ENCODE measurements around the gene KCNJ18. TPM values are rescaled to one million over a fixed set of nuclear protein-coding genes. Genes with fewer than 3 reads are reported as not detected.

Gene KCNJ18
- total RNA-seq (2022; extraction: Qiagen RNA extraction; ENCODE audit: low read depth), result not detected in 5 replicates

DNA sequence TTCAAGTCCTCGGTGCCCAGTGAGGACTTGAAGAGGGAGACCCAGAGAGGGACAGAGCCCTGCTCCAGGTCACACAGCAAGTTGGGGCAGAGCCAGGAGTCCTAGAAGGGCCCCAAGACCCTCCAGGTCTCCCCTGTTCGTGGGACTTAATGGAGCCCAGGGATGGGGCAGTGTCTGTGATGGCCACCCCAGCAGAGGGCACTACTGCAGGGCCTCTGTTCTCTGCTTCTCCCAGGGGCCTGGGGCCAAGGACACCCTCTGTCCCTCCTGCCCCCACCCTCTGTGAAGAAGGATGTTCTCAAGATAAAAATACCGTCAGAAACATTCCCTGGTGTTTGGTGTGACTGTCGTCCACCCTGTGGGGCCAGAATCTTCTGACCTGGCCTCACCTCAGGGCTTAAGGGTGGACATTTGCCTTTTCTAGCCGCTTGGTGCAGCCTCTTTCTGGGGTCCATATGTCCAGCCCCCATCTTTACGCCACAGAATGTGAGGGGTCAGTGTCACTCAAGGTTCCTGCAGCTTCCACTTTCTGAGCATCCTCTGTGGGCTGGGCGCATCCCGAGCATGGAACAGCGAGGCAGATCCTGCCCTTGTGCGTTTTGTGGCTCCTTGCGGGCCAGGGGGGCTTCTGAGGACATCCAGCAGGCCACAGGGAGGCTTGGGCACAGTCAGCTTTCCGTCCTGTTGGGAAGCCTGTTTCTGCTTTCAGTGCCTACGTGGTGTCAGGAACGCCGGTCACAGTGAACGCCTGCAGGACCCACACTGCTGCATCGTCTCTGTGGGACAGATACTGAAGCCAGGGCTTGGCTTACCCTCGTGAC is at the start of gene KCNJ18:
Gene KCNJ18 (plus strand): TSS at position 641 of the 821 bp plus-strand sequence. CDS start 10,264 bp downstream, outside the sequence.

Measured in A549 treated with GW870086 at 1 μM for 4 hours (cell line).